Measurements from ENCODE around the gene CLEC11A.

The CLEC11A gene

DNA sequence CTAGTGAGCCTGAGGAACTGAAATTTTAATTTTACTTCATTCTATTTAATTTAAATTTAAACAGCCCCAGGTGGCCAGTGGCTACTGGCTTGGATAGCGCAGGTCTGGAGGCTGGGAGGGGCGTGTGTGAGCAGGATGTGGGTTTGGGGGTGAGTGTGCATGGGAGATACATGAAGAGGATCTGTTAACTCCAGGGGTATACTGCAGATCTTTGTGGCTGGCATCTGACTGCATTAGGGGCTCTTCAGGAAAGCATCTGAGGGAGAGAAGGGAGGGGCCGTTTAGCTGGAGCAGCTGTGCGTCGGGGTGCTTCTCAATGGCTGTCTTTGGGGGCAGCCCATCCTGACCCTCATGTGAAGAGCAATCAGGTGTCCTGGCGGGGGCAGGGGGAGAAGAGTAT, 10.3 kb upstream of the CLEC11A start:
- Mint-ChIP-seq H3K4me3 (no peak overlapping the region), H3K4me1 (ENCODE audit: low read depth) (no peaks in the 10 kb centered on the region), H3K27me3 (peaks cover 29% of the 10 kb centered on the region), H3K27ac (no peak overlapping the region), H3K9me3 (no peaks in the 10 kb centered on the region), H3K36me3 (ENCODE audit: low read depth) (no peaks in the 10 kb centered on the region)
- intact Hi-C loops (cut with micrococcal nuclease): no loop called here

GRCh38 chr19:50713556-50714236, 9.5 kb upstream of the CLEC11A start:
- no peaks in the 10 kb centered on the region for H3K9me3 Mint-ChIP-seq
- no peaks in the 10 kb centered on the region for H3K36me3 Mint-ChIP-seq (ENCODE audit: low read depth)
- intact Hi-C loops (cut with micrococcal nuclease): no loop called here
- H3K4me1 Mint-ChIP-seq (ENCODE audit: low read depth): no peaks in the 10 kb centered on the region
- no peak overlapping the region for H3K4me3 Mint-ChIP-seq
- peaks cover 33% of the 10 kb centered on the region for H3K27me3 Mint-ChIP-seq
- H3K27ac Mint-ChIP-seq: no peak overlapping the region

DNA sequence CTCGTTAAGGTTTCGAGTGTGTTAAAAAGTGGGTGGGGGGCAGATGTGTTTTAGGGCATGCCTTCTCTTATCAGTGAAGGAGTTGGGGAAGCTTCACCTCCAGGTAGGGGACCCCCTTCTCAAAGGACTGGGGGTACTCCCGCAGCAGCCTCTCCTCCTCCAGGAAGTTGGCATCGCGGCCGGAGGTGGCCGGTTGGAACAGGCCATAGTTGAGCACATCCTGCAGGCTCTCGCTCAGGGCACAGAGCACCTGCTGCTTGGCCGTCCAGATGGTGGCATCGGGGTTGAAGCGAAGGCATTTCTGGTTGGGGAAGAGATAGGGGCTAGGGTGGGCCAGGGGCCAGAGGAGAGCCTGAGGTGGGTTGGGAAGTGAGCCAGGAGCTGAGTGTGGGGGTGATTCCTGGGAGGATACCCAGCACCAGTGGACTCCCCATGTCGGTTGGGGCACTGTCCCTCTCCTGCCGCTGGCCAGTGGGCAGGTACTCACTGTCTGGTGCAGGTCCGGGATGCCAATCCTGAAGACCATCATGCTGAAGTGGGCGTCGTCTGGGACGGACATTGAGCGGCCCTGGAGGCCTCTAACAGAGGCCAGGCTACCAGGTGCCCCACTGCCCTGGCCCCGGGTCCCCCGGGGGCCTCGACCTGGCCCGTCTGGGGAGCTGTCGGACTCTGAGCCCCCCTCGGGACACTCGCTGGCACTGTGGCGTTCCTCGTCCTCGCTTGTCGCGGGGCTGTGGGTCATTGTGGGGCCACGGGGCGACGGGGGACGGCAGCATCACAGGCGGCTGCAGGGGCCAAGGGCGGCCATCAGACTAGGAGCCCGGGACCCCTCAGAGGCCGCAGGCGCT, 6.8 kb upstream of the CLEC11A start:
- H3K4me3 Mint-ChIP-seq: no peak overlapping the region
- intact Hi-C loops (cut with micrococcal nuclease): no loop called here
- no peaks in the 10 kb centered on the region for H3K9me3 Mint-ChIP-seq
- no peak overlapping the region for H3K27ac Mint-ChIP-seq
- H3K4me1 Mint-ChIP-seq (ENCODE audit: low read depth): peaks cover 9% of the 10 kb centered on the region
- no peaks in the 10 kb centered on the region for H3K36me3 Mint-ChIP-seq (ENCODE audit: low read depth)
- H3K27me3 Mint-ChIP-seq: peaks cover 51% of the 10 kb centered on the region

- Mint-ChIP-seq H3K36me3 (ENCODE audit: low read depth) (no peaks in the 10 kb centered on the region), H3K27ac (no peak overlapping the region), H3K9me3 (no peaks in the 10 kb centered on the region), H3K27me3 (peaks cover 58% of the 10 kb centered on the region), H3K4me1 (ENCODE audit: low read depth) (peaks cover 9% of the 10 kb centered on the region), H3K4me3 (no peak overlapping the region)
- intact Hi-C loops (cut with micrococcal nuclease): no loop called here
These were observed 6.0 kb upstream of the CLEC11A start for GRCh38 chr19:50717026-50717723.

DNA sequence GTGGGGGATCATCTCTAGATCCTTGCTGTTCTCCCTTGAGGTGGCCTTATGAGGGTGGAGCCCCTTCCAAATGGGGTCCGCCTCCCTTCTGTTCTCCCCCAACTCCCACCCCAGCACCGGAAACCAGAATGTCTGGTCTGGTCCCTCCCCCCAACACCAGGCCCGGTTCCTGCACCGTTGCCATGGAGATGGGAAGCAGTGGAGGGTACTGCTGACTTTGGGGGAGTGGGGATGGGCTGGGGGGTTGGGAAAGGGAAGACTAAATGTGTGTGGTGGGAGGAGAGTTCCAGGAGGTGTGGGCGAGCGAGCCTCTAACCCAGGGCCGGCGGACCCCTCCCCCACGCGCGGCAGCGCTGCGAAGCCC, 5.3 kb upstream of the CLEC11A start:
- no peak overlapping the region for H3K4me3 Mint-ChIP-seq
- intact Hi-C loops (cut with micrococcal nuclease): no loop called here
- H3K9me3 Mint-ChIP-seq: no peaks in the 10 kb centered on the region
- H3K36me3 Mint-ChIP-seq (ENCODE audit: low read depth): no peaks in the 10 kb centered on the region
- H3K4me1 Mint-ChIP-seq (ENCODE audit: low read depth): peaks cover 15% of the 10 kb centered on the region
- no peak overlapping the region for H3K27ac Mint-ChIP-seq
- peaks cover 64% of the 10 kb centered on the region for H3K27me3 Mint-ChIP-seq

- Mint-ChIP-seq H3K27ac (no peak overlapping the region), H3K4me3 (peak overlapping the region; percentile 20), H3K36me3 (ENCODE audit: low read depth) (no peaks in the 10 kb centered on the region), H3K9me3 (no peaks in the 10 kb centered on the region), H3K4me1 (ENCODE audit: low read depth) (peaks cover 22% of the 10 kb centered on the region), H3K27me3 (peaks cover 68% of the 10 kb centered on the region)
- intact Hi-C loops (cut with micrococcal nuclease): no loop called here
These were observed 4.7 kb upstream of the CLEC11A start for GRCh38 chr19:50718255-50719118.

- intact Hi-C loops (cut with micrococcal nuclease): no loop called here
- Mint-ChIP-seq H3K4me3 (no peak overlapping the region), H3K9me3 (no peaks in the 10 kb centered on the region), H3K27me3 (peaks cover 74% of the 10 kb centered on the region), H3K36me3 (ENCODE audit: low read depth) (no peaks in the 10 kb centered on the region), H3K4me1 (ENCODE audit: low read depth) (peaks cover 27% of the 10 kb centered on the region), H3K27ac (no peak overlapping the region)
These were observed 4.1 kb upstream of the CLEC11A start for GRCh38 chr19:50719119-50719435.

GRCh38 chr19:50719566-50719965, 3.6 kb upstream of the CLEC11A start, which contains the start of gene SHANK1:
Gene SHANK1 (minus strand): TSS chr19:50719802. CDS start chr19:50716919, 2,883 bp downstream.
- peak within 1 kb of the TSS; percentile 16 for H3K27ac Mint-ChIP-seq
- no peaks in the 10 kb centered on the region for H3K9me3 Mint-ChIP-seq
- H3K27me3 Mint-ChIP-seq: peaks cover 79% of the 10 kb centered on the region
- H3K4me3 Mint-ChIP-seq: peak within 1 kb of the TSS; percentile 24
- H3K4me1 Mint-ChIP-seq (ENCODE audit: low read depth): peaks cover 31% of the 10 kb centered on the region
- intact Hi-C loops (cut with micrococcal nuclease): no loop called here
- no peaks in the 10 kb centered on the region for H3K36me3 Mint-ChIP-seq (ENCODE audit: low read depth)

GRCh38 chr19:50720181-50720920, 2.8 kb upstream of the CLEC11A start:
- H3K27me3 Mint-ChIP-seq: peaks cover 82% of the 10 kb centered on the region

GRCh38 chr19:50720921-50721381, 2.2 kb upstream of the CLEC11A start:
- H3K36me3 Mint-ChIP-seq (ENCODE audit: low read depth): peaks cover 5% of the 10 kb centered on the region
- H3K27ac Mint-ChIP-seq: no peak overlapping the region
- no peak overlapping the region for H3K4me3 Mint-ChIP-seq
- H3K9me3 Mint-ChIP-seq: no peaks in the 10 kb centered on the region
- peaks cover 39% of the 10 kb centered on the region for H3K4me1 Mint-ChIP-seq (ENCODE audit: low read depth)
- intact Hi-C loops (cut with micrococcal nuclease): loop anchor here (10.0 kb wide), 1 partner anchor 84 kb away; no protein-coding TSS in a partner anchor
- peaks cover 82% of the 10 kb centered on the region for H3K27me3 Mint-ChIP-seq

More at GRCh38 chr19:50720181-50720920, 2.8 kb upstream of the CLEC11A start:
- Mint-ChIP-seq H3K36me3 (ENCODE audit: low read depth) (peaks cover 4% of the 10 kb centered on the region), H3K4me3 (peak overlapping the region; percentile 24), H3K9me3 (no peaks in the 10 kb centered on the region), H3K27ac (peak overlapping the region; percentile 16), H3K4me1 (ENCODE audit: low read depth) (peaks cover 33% of the 10 kb centered on the region)
- intact Hi-C loops (cut with micrococcal nuclease): loop anchor here (10.0 kb wide), 1 partner anchor 84 kb away; no protein-coding TSS in a partner anchor

DNA sequence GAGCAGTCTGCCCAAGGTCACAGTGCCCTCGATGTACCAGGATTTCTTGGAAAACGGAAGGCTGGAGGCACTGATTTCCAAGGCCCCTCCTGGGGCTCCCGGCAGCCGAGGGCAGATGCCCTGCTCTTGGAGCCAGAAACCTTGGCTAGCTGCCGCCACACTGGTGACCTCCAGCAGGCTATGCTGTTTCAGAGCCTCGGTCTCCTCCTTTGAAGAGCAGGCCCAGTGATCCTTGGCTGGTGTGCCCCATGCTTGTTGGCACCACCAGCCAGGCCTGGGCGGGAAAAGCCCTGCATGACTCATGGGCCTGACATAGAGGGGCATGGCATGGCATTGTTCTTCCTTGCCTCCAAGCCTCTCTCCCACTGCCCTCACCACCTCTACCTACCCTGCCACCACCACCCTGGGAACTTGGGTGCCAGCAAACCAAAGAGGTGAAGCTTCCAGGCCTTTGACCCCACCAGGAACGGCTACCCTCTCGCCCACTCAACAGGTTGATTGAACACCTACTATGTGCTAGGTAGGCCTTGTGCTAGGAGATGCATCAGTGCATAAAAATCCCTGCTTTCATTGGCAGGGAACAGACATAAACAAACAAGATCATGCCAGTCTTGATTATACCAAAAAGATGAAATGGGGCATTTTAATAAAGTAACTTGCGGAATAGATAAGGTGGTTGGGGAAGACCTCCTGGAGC, 1.6 kb upstream of the CLEC11A start:
- no peaks in the 10 kb centered on the region for H3K9me3 Mint-ChIP-seq
- peaks cover 43% of the 10 kb centered on the region for H3K4me1 Mint-ChIP-seq (ENCODE audit: low read depth)
- intact Hi-C loops (cut with micrococcal nuclease): loop anchor here (10.0 kb wide), 1 partner anchor 83 kb away; no protein-coding TSS in a partner anchor
- no peak overlapping the region for H3K27ac Mint-ChIP-seq
- peaks cover 5% of the 10 kb centered on the region for H3K36me3 Mint-ChIP-seq (ENCODE audit: low read depth)
- no peak overlapping the region for H3K4me3 Mint-ChIP-seq
- H3K27me3 Mint-ChIP-seq: peaks cover 79% of the 10 kb centered on the region

Measured in dendritic cell treated with granulocyte-macrophage colony-stimulating factor and Interleukin-4, amounts not matched to agents 40 ng/mL and 50 ng/mL, for 4 days (primary cell).